ENCODE results near the gene CACNA1B. TPM values are rescaled to one million over a fixed set of nuclear protein-coding genes. Genes with fewer than 3 reads are reported as not detected.

Gene CACNA1B
- total and polyA plus RNA-seq, 2 of the 13 experiments (the other 11 are each of a cell fraction or from before 2014, with no cell fraction given) = under 0.01 to 0.04 TPM

DNA sequence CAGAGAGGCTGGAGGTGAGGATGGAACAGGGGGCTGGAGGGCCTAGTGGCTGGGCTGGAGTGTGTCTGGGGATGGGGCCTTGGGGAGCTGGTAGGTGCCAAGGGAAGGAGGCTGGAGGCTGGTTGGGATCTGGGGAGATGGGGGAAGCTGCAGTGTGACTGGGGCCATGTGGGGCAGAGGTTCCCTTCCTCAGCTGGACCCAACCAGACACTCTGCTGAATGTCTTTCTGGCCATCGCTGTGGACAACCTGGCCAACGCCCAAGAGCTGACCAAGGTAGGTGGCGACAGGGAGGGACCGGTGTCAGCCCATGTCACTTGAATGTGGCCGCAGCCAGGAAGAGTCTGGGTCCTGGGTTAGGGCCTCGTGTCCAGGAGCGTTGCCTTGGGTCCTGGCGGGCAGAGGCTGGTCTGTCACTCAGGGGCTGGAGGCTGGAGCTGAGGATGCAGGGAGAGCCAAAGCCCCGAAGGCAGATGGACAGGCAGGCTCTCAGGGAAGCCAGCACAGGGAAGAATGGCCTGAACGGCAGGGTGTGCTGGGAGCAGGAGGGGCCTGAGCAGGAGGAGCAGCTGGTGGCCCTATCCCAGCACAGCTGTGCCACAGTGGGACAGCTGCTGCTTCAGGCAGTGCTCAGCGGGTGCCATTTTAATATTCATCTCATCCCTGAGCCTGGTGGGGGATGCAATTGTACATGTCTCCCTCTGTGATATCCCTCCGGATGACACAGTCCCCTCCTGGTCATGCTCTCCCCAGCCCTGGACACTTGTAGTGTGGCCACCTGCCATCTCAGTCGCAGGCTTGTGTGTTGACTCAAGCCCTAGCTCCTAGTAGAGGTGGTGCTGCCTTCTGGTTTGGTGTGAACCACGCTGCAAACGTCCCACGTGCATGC lies 132.5 kb downstream of the CACNA1B start:
- FAIRE-seq = no peak
- ChIA-PET POLR2A (no interaction called here), CTCF (ENCODE audit: low intra/inter-chr PET ratio, low total read pairs) (no interaction called here)
- BruUV-seq (replicated peaks) = no TSS peak
- in situ Hi-C loops (cut with HindIII; ENCODE audit: extremely low pct_ligation_motif_present, low pct_unique_long_range_greater_than_20kb) (no loop called here), intact Hi-C loops (cut with micrococcal nuclease; ENCODE audit: unreplicated experiment) (no loop called here)
- ATAC-seq = no peak
- no peaks in the 10 kb centered on the region for H4K20me1 ChIP-seq (ENCODE audit: insufficient read depth, low read length)
- H3K9ac ChIP-seq (ENCODE audit: insufficient read depth, low read depth, low read length) = no peak overlapping the region
- no peaks in the 10 kb centered on the region for H3K79me2 ChIP-seq (ENCODE audit: insufficient read depth, low read length)
- no peak overlapping the region for H3K4me3 ChIP-seq (replicated peaks in 1 of 3; ENCODE audit: insufficient read depth in 1 of 3, low read depth in 2 of 3, low read length in 3 of 3)
- H3K36me3 ChIP-seq (replicated peaks in 1 of 2; ENCODE audit: control insufficient read depth in 1 of 2, insufficient read depth in 2 of 2, low read length in 2 of 2) = no peaks in the 10 kb centered on the region
- no peak for DNase-seq (ENCODE audit: low spot score)
- no peaks in the 10 kb centered on the region for H3K9me3 ChIP-seq (ENCODE audit: low read length)
- WGBS (ENCODE audit: low lambda C conversion rate) = 27% methylated on average over 5 of the region's 16 CpGs
- no peaks in the 10 kb centered on the region for H3K4me1 ChIP-seq (ENCODE audit: insufficient read depth, low read length)
- no peak overlapping the region for H3K4me2 ChIP-seq (ENCODE audit: low read depth, low read length)
- peaks cover 2 to 10% of the 10 kb centered on the region in 2 experiments; a peak in 3 of 5 replicates for H3K27me3 ChIP-seq (ENCODE audit: control insufficient read depth in 1 of 2, insufficient read depth in 2 of 2, low read length in 2 of 2)
- no peak overlapping the region for H2AFZ ChIP-seq (ENCODE audit: low read length)
- no peak overlapping the region for H3K27ac ChIP-seq (ENCODE audit: extremely low read length, insufficient read depth, low read length)
- no peak for TF ChIP-seq ZNF180 (CRISPR knock-in tag; IDR thresholded peaks at IDR 0.05; ENCODE audit: borderline replicate concordance, low read depth)
- TF ChIP-seq, protein P1, sequence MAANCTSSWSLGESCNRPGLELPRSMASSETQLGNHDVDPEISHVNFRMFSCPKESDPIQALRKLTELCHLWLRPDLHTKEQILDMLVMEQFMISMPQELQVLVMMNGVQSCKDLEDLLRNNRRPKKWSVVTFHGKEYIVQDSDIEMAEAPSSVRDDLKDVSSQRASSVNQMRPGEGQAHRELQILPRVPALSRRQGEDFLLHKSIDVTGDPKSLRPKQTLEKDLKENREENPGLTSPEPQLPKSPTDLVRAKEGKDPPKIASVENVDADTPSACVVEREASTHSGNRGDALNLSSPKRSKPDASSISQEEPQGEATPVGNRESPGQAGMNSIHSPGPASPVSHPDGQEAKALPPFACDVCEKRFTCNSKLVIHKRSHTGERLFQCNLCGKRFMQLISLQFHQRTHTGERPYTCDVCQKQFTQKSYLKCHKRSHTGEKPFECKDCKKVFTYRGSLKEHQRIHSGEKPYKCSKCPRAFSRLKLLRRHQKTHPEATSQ (CRISPR knock-in tag; IDR thresholded peaks at IDR 0.05; ENCODE audit: borderline replicate concordance) = no peak
- TF ChIP-seq, protein P2, sequence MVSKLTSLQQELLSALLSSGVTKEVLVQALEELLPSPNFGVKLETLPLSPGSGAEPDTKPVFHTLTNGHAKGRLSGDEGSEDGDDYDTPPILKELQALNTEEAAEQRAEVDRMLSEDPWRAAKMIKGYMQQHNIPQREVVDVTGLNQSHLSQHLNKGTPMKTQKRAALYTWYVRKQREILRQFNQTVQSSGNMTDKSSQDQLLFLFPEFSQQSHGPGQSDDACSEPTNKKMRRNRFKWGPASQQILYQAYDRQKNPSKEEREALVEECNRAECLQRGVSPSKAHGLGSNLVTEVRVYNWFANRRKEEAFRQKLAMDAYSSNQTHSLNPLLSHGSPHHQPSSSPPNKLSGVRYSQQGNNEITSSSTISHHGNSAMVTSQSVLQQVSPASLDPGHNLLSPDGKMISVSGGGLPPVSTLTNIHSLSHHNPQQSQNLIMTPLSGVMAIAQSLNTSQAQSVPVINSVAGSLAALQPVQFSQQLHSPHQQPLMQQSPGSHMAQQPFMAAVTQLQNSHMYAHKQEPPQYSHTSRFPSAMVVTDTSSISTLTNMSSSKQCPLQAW (CRISPR knock-in tag; IDR thresholded peaks at IDR 0.05) = no peak
- TF ChIP-seq, protein P3, sequence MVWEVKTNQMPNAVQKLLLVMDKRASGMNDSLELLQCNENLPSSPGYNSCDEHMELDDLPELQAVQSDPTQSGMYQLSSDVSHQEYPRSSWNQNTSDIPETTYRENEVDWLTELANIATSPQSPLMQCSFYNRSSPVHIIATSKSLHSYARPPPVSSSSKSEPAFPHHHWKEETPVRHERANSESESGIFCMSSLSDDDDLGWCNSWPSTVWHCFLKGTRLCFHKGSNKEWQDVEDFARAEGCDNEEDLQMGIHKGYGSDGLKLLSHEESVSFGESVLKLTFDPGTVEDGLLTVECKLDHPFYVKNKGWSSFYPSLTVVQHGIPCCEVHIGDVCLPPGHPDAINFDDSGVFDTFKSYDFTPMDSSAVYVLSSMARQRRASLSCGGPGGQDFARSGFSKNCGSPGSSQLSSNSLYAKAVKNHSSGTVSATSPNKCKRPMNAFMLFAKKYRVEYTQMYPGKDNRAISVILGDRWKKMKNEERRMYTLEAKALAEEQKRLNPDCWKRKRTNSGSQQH (CRISPR knock-in tag; IDR thresholded peaks at IDR 0.05; ENCODE audit: low read depth) = no peak
- no peak for TF ChIP-seq ZSCAN25 (CRISPR knock-in tag; IDR thresholded peaks at IDR 0.05)
- TF ChIP-seq ZNF317 (CRISPR knock-in tag; IDR thresholded peaks at IDR 0.05) = no peak
- no peak for TF ChIP-seq NFE2L1 (CRISPR knock-in tag; IDR thresholded peaks at IDR 0.05; ENCODE audit: borderline replicate concordance)
- TF ChIP-seq TBX2 (CRISPR knock-in tag; IDR thresholded peaks at IDR 0.05; ENCODE audit: borderline replicate concordance) = no peak
- no peak for TF ChIP-seq HNF4A (CRISPR knock-in tag; IDR thresholded peaks at IDR 0.05)
- no peak for TF ChIP-seq ZNF275 (CRISPR knock-in tag; IDR thresholded peaks at IDR 0.05; ENCODE audit: borderline replicate concordance)
- no peak for TF ChIP-seq ZNF383 (CRISPR knock-in tag; IDR thresholded peaks at IDR 0.05; ENCODE audit: borderline replicate concordance)
- TF ChIP-seq KAT2B (IDR thresholded peaks at IDR 0.05; ENCODE audit: borderline replicate concordance, low read depth, low read length) = no peak
- TF ChIP-seq, protein P4, sequence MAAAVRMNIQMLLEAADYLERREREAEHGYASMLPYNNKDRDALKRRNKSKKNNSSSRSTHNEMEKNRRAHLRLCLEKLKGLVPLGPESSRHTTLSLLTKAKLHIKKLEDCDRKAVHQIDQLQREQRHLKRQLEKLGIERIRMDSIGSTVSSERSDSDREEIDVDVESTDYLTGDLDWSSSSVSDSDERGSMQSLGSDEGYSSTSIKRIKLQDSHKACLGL (CRISPR knock-in tag; IDR thresholded peaks at IDR 0.05) = no peak
- TF ChIP-seq KLF11 (CRISPR knock-in tag; IDR thresholded peaks at IDR 0.05) = no peak
- TF ChIP-seq FOXP1 (IDR thresholded peaks at IDR 0.05) = no peak
- no peak for TF ChIP-seq FOXP1 (CRISPR knock-in tag; IDR thresholded peaks at IDR 0.05)
- no peak for TF ChIP-seq ZNF775 (CRISPR knock-in tag; IDR thresholded peaks at IDR 0.05; ENCODE audit: borderline replicate concordance)
- no peak for TF ChIP-seq ZNF614 (CRISPR knock-in tag; IDR thresholded peaks at IDR 0.05; ENCODE audit: borderline replicate concordance)
- no peak for TF ChIP-seq ZSCAN20 (CRISPR knock-in tag; IDR thresholded peaks at IDR 0.05; ENCODE audit: borderline replicate concordance)

Measured in HepG2 (cell line).